ENCODE data around the gene NLRP10.
"Not testable (repeated sequence)": the region's sequence is repeated elsewhere in the genome, so short reads cannot be mapped to it uniquely, and the experiment has no call there.

NLRP10 gene

GRCh38 chr11:7999795-8000194, 34.5 kb upstream of the NLRP10 start:
- TF ChIP-seq CTCF (IDR thresholded peaks at IDR 0.05; ENCODE audit: borderline replicate concordance, control extremely low read depth, extremely low read depth, insufficient read depth, missing control alignments), result no peak
- no peak for DNase-seq (ENCODE audit: low spot score)
- in situ Hi-C loops (cut with MboI; ENCODE audit: low sequenced_read_pairs, unreplicated experiment), result loop anchor here (10.0 to 25.0 kb wide), 2 partner anchors 95 to 487 kb away; partner anchors contain the start of gene PPFIBP2

GRCh38 chr11:7994581-7995278, 29.5 kb upstream of the NLRP10 start:
- DNase-seq (ENCODE audit: low spot score), result no peak
- in situ Hi-C loops (cut with MboI; ENCODE audit: low sequenced_read_pairs, unreplicated experiment), result loop anchor here (25.0 kb wide), 1 partner anchor 482 kb away; the partner anchor contains the start of gene PPFIBP2
- TF ChIP-seq CTCF (IDR thresholded peaks at IDR 0.05; ENCODE audit: borderline replicate concordance, control extremely low read depth, extremely low read depth, insufficient read depth, missing control alignments), result no peak

GRCh38 chr11:7987560-7987883, 22.3 kb upstream of the NLRP10 start:
- not testable (repeated sequence) for DNase-seq (ENCODE audit: low spot score)

GRCh38 chr11:7986768-7987559, 21.7 kb upstream of the NLRP10 start, which contains the start of gene EIF3F:
EIF3F (plus strand) TSS chr11:7987337; CDS start chr11:7987353, 16 bp downstream.
- DNase-seq (ENCODE audit: low spot score), result peak; percentile 92
- in situ Hi-C loops (cut with MboI; ENCODE audit: low sequenced_read_pairs, unreplicated experiment), result loop anchor here (10.0 to 25.0 kb wide), 2 partner anchors 92 to 475 kb away; partner anchors contain the start of gene PPFIBP2
- TF ChIP-seq CTCF (IDR thresholded peaks at IDR 0.05; ENCODE audit: borderline replicate concordance, control extremely low read depth, extremely low read depth, insufficient read depth, missing control alignments), result peak; percentile 79

More at GRCh38 chr11:7987560-7987883, 22.3 kb upstream of the NLRP10 start:
- in situ Hi-C loops (cut with MboI; ENCODE audit: low sequenced_read_pairs, unreplicated experiment), result loop anchor here (10.0 to 25.0 kb wide), 2 partner anchors 93 to 475 kb away; partner anchors contain the start of gene PPFIBP2

GRCh38 chr11:7983832-7984590, 18.8 kb upstream of the NLRP10 start:
- DNase-seq (ENCODE audit: low spot score), result no peak
- in situ Hi-C loops (cut with MboI; ENCODE audit: low sequenced_read_pairs, unreplicated experiment), result loop anchor here (10.0 to 25.0 kb wide), 2 partner anchors 89 to 472 kb away; partner anchors contain the start of gene PPFIBP2
- no peak for TF ChIP-seq CTCF (IDR thresholded peaks at IDR 0.05; ENCODE audit: borderline replicate concordance, control extremely low read depth, extremely low read depth, insufficient read depth, missing control alignments)

GRCh38 chr11:7982582-7983119, 17.4 kb upstream of the NLRP10 start:
- in situ Hi-C loops (cut with MboI; ENCODE audit: low sequenced_read_pairs, unreplicated experiment), result loop anchor here (10.0 to 25.0 kb wide), 2 partner anchors 88 to 470 kb away; partner anchors contain the start of gene PPFIBP2
- no peak for DNase-seq (ENCODE audit: low spot score)
- TF ChIP-seq CTCF (IDR thresholded peaks at IDR 0.05; ENCODE audit: borderline replicate concordance, control extremely low read depth, extremely low read depth, insufficient read depth, missing control alignments), result no peak

Measured in GM13976 (cell line).